Retinal pigment epithelial cell (primary cell): ENCODE results near the gene UNC5C.

ENCODE experiments used
- DNase-seq: peaks from one replicate; pipeline ENCODE4 v3.0.0-alpha.2; 2010; ENCODE audit warnings: low read depth
- H3K4me3 ChIP-seq: 2 replicates; pipeline ENCODE4 v1.5.1; 2011; ENCODE audit warnings: mild to moderate bottlenecking, low read length, control low read depth, moderate library complexity
- CTCF ChIP-seq: conservative IDR thresholded peaks from 2 replicates; pipeline ENCODE4 v1.5.1; 2011; ENCODE audit warnings: low read depth, low read length, control low read depth, inconsistent platforms

The UNC5C gene

GRCh38 chr4:95361696-95361965 lies 187.1 kb downstream of the UNC5C start:
- H3K4me3 ChIP-seq, result no peak overlapping the region
- no peak for DNase-seq
- no peak for TF ChIP-seq CTCF

DNA sequence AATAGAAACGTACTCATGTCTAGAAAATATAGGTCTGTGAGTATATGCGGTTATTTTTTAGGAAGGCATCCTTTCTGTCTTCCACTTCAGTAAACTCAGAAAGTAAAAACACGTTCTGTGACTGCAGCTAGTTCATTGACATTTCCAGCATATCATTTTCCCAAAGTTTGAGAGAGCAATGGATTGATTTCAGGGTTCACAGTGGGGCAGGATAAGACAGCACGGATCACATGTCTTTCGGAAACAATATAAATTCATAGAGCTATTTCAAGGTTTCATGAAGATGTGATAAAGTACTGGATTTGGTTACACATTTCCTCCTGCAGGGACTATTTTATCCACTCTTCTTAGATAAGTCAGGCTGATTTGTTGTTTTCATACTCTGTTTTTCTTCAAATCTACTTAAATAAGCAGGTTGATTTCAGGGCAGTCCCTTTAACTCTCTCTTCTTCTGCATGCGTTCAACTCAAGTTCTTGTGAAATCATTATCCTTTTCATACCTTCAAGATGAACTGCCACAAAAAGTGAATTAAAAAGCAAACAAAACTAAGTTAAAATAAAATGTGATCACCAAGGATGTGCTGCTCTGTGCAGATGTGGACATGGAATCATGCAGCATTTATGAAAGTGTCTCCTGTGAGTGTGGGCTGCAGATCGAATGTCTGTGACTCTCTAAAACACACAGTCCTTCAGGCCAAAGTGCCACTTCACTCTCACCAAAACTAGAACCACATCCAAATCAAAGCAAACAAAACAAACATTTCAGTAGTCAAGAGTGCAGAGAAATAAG lies 187.7 kb downstream of the UNC5C start:
- no peak overlapping the region for H3K4me3 ChIP-seq
- TF ChIP-seq CTCF, result no peak
- no peak for DNase-seq

DNA sequence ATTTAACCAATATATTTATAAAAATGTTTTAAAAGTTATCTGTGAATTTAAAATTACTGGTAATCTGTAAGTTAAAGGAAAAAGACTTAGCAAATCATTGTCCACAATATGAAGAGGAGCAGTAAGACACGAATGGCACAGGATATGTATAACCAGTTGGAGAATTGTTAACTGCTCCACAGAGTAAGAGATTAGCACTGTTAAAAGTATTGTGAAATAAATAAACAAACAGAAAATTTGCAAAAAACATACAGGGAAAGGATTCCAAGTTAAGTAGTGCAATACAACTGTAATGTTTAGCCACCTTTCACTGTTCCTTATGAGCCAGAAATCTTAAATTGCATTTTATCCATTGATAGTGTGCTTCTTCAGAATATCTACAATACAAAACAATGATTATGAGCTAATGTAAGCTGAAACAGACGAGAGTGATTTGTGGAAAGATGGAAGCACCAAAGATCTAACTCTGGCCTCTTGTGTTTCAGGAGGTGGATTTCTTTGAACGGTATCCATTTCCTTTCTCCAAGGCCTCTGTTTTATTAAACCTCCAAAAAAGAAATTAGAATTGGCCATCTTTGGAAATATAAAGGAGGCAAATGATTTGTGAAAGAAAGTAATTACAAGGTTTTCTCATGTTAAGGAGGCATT lies 188.4 kb downstream of the UNC5C start:
- no peak for TF ChIP-seq CTCF
- no peak for DNase-seq
- no peak overlapping the region for H3K4me3 ChIP-seq

DNA sequence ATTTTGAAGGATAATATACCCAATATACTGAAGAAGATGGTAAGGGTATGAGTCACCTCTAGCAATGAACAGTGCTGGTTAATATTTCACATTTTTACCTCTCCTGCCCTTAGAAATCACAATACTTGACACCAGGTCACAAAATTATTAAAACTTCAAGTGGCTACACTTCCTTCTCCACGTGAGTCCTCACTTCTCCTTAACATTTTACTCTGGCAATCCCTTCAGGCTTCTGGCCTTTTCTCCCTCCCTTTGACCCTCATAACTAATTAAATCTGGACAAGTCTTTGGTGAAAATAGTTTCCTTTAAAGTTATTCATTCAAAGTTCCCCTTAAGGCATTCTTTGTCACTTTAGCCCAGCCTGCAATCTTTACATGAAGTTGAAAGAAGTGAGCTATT lies 190.4 kb downstream of the UNC5C start:
- H3K4me3 ChIP-seq, result no peak overlapping the region
- DNase-seq, result no peak
- TF ChIP-seq CTCF, result no peak

GRCh38 chr4:95355021-95355420 lies 193.8 kb downstream of the UNC5C start:
- no peak for TF ChIP-seq CTCF
- H3K4me3 ChIP-seq, result no peak overlapping the region

DNA sequence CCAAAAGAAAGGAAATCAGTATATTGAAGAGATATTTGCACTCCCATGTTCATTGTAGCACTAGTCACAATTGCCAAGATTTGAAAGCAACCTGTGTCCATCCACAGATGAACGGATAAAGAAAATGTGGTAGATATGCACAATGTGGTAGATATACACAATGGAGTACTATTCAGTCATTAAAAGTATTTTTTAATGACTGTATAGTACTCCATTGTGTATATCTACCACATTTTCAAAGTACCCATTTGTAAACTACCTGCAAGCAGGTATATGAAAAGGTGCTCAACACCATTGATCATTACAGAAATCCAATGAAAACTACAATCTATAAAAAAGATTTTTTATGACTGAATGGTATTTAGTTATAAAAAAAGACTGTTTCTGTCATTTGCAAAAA lies 200.4 kb downstream of the UNC5C start:
- TF ChIP-seq CTCF, result no peak
- no peak for DNase-seq
- no peak overlapping the region for H3K4me3 ChIP-seq

More at GRCh38 chr4:95355021-95355420, 193.8 kb downstream of the UNC5C start:
- no peak for DNase-seq

DNA sequence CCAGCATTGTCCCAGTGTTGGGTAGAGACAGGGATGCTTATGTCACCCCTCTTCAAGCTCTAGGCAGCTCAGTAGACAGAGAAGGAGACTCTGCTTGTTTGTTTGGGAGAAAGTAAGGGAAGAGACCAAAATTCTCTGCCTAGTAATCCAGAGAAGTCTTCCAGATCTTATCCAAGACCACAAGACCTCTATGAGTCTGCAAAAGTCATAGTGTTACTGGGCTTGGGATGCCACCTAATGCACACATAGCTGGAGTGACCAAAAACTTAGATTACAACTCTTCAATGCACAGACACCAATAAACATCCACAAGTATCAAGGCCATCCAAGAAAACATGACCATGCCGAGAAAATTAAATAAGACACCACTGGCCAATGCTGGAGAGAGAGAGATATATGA lies 205.5 kb downstream of the UNC5C start:
- no peak overlapping the region for H3K4me3 ChIP-seq
- no peak for DNase-seq
- TF ChIP-seq CTCF, result no peak
